Right cardiac atrium (tissue), 5 donors: Measurements from ENCODE around the gene MEI1. TPM values are rescaled to one million over a fixed set of nuclear protein-coding genes. Genes with fewer than 3 reads are reported as not detected.
"Not testable (repeated sequence)": the region's sequence is repeated elsewhere in the genome, so short reads cannot be mapped to it uniquely, and the experiment has no call there.

ENCODE experiments used
- ATAC-seq, 2 donors: fragments of 200-7000 bp; cut with Tn5 transposase; one replicate each; pipeline versions ENCODE4 v1.8.0 to v1.9.1; 2020; ENCODE audit warnings: moderate library complexity in 2 of 2, mild to moderate bottlenecking in 1 of 2
- DNase-seq, 3 donors: peaks; one replicate each; pipeline ENCODE4 v3.0.0-alpha.2; 2020
- H3K27ac ChIP-seq: one replicate; pipeline ENCODE4 v1.5.1; 2013; ENCODE audit warnings: mild to moderate bottlenecking, low read length, control low read depth, moderate library complexity
- H3K27me3 ChIP-seq: one replicate; pipeline ENCODE4 v1.6.1; 2013; ENCODE audit not compliant: control insufficient read depth, insufficient read depth
- H3K4me1 ChIP-seq: one replicate; pipeline ENCODE4 v1.6.1; 2013; ENCODE audit warnings: low read length; ENCODE audit not compliant: control insufficient read depth, insufficient read depth
- H3K4me3 ChIP-seq: one replicate; pipeline ENCODE4 v1.5.1; 2013; ENCODE audit warnings: low read length, control low read depth
- H3K9me3 ChIP-seq: one replicate; pipeline ENCODE4 v1.6.1; 2013; ENCODE audit warnings: low read length; ENCODE audit not compliant: control insufficient read depth
- WGBS: extraction: QIAGEN DNeasy Blood & Tissue Kit; methylation state at CpG from one replicate; pipeline ENCODE4 v1.1.7; 2013; 5-methylcytosine and 5-hydroxymethylcytosine counted together
- intact Hi-C, 4 donors: fragments of 100-400 bp; cut with DNase I; formaldehyde crosslinking; loops; one replicate each; pipeline versions ENCODE4 v1.11.0 to v1.14.0; 2022 to 2023
- polyA plus RNA-seq: library from polyadenylated mRNA; stranded (reverse); fragments of 200-250 nt; gene quantifications from one replicate; pipeline ENCODE4 v1.2.3, GENCODE V29; 2013
- total RNA-seq, 4 donors: library from RNA; stranded (reverse); fragmentation: NEBNext Ultra II Directional; extraction: Animal tissue kit (Norgen Biotek cat#: 25700); gene quantifications; one replicate each; pipeline ENCODE4 v1.2.1, GENCODE V29; 2021
- donor health status: healthy with polysubstance abuse.
- donor health status: DM: no; HTN: yes; CAD: no.
- donor health status: DM: no; HTN: no; CAD: no.
- donor health status: DM: no; HTN: yes; CAD: no; lungs with severe emphysema.
- donor health status: DM: yes; HTN: yes; CAD: no.

Gene MEI1
- total and polyA plus RNA-seq, 5 donors, result 0.34 to 1.3 (median 0.94) TPM

GRCh38 chr22:41682033-41682807 is 17.1 kb upstream of the MEI1 start:
- peak; percentile 85 to 95 (median 93) for DNase-seq
- H3K9me3 ChIP-seq, result no peaks in the 10 kb centered on the region
- H3K4me1 ChIP-seq, result no peaks in the 10 kb centered on the region
- no peaks in the 10 kb centered on the region for H3K27me3 ChIP-seq
- intact Hi-C loops, result no loop called here
- peak overlapping the region; percentile 52 for H3K4me3 ChIP-seq
- H3K27ac ChIP-seq, result peak overlapping the region; percentile 31
- WGBS, result 40% methylated on average over 50 of the region's 50 CpGs
- peak; percentile 96 for ATAC-seq

GRCh38 chr22:41683052-41683451 is 16.3 kb upstream of the MEI1 start:
- no peaks in the 10 kb centered on the region for H3K9me3 ChIP-seq
- H3K4me1 ChIP-seq, result peaks cover 3% of the 10 kb centered on the region
- no peaks in the 10 kb centered on the region for H3K27me3 ChIP-seq
- peak overlapping the region; percentile 52 for H3K4me3 ChIP-seq
- ATAC-seq (no peak), DNase-seq (no peak)
- intact Hi-C loops, result no loop called here
- H3K27ac ChIP-seq, result peak overlapping the region; percentile 31
- WGBS, result 90% methylated on average over 9 of the region's 9 CpGs

- Histone ChIP-seq H3K9me3 (no peaks in the 10 kb centered on the region), H3K27me3 (no peaks in the 10 kb centered on the region), H3K27ac (no peak overlapping the region), H3K4me1 (peaks cover 3% of the 10 kb centered on the region), H3K4me3 (no peak overlapping the region)
- intact Hi-C loops, result no loop called here
- ATAC-seq (no peak), DNase-seq (no peak)
- 84% methylated on average over 3 of the region's 3 CpGs for WGBS
These were observed 15.7 kb upstream of the MEI1 start for GRCh38 chr22:41683616-41684015.

GRCh38 chr22:41684194-41684593 is 15.1 kb upstream of the MEI1 start:
- Histone ChIP-seq H3K4me3 (no peak overlapping the region), H3K27ac (no peak overlapping the region), H3K27me3 (no peaks in the 10 kb centered on the region), H3K4me1 (peaks cover 3% of the 10 kb centered on the region), H3K9me3 (no peaks in the 10 kb centered on the region)
- 83% methylated on average over 4 of the region's 4 CpGs for WGBS
- intact Hi-C loops, result no loop called here
- DNase-seq (no peak), ATAC-seq (no peak)

GRCh38 chr22:41686890-41687289 is 12.4 kb upstream of the MEI1 start:
- H3K9me3 ChIP-seq, H3K27ac ChIP-seq, H3K4me1 ChIP-seq, H3K4me3 ChIP-seq, ATAC-seq, H3K27me3 ChIP-seq, intact Hi-C loops, DNase-seq: not testable (repeated sequence)
- 96% methylated on average over 11 of the region's 11 CpGs for WGBS

GRCh38 chr22:41687901-41688364 is 11.4 kb upstream of the MEI1 start:
- no peaks in the 10 kb centered on the region for H3K27me3 ChIP-seq
- H3K27ac ChIP-seq, result peak overlapping the region; percentile 94
- peak overlapping the region; percentile 85 for H3K4me3 ChIP-seq
- H3K9me3 ChIP-seq, result no peaks in the 10 kb centered on the region
- ATAC-seq, result peak; percentile 44 to 50
- intact Hi-C loops, result no loop called here
- under 1% methylated on average over 20 of the region's 20 CpGs for WGBS
- H3K4me1 ChIP-seq, result peaks cover 3% of the 10 kb centered on the region
- DNase-seq, result peak in 2 of 3 donors; percentile 36 to 69

- intact Hi-C loops, result no loop called here
- peak within 1 kb of the TSS; percentile 94 for H3K27ac ChIP-seq
These were observed 10.7 kb upstream of the MEI1 start, which contains the start of gene SNU13 for GRCh38 chr22:41688365-41689211. Gene SNU13 (minus strand): TSS chr22:41688867. CDS start chr22:41688796, 71 bp downstream.

GRCh38 chr22:41690476-41690875 is 8.8 kb upstream of the MEI1 start:
- ATAC-seq, result no peak
- 91% methylated on average over 3 of the region's 3 CpGs for WGBS

More at GRCh38 chr22:41688365-41689211, 10.7 kb upstream of the MEI1 start, which contains the start of gene SNU13:
- Histone ChIP-seq H3K27me3 (no peaks in the 10 kb centered on the region), H3K4me3 (peak within 1 kb of the TSS; percentile 85), H3K9me3 (no peaks in the 10 kb centered on the region), H3K4me1 (peaks cover 3% of the 10 kb centered on the region)
- ATAC-seq, result peak; percentile 97
- WGBS, result under 1% methylated on average over 62 of the region's 62 CpGs
- peak; percentile 94 to 97 (median 97) for DNase-seq

GRCh38 chr22:41695211-41695610 is 4.1 kb upstream of the MEI1 start:
- intact Hi-C loops, result loop anchor here in 2 of 4 donors (2.0 to 5.0 kb wide), 2 partner anchors 246 to 247 kb away; no protein-coding TSS in a partner anchor
- ATAC-seq (no peak), DNase-seq (no peak)
- 80% methylated on average over 2 of the region's 2 CpGs for WGBS
- H3K4me1 ChIP-seq, result no peaks in the 10 kb centered on the region
- no peaks in the 10 kb centered on the region for H3K9me3 ChIP-seq
- H3K4me3 ChIP-seq, result no peak overlapping the region
- H3K27ac ChIP-seq, result no peak overlapping the region
- H3K27me3 ChIP-seq, result no peaks in the 10 kb centered on the region

More at GRCh38 chr22:41690476-41690875, 8.8 kb upstream of the MEI1 start:
- intact Hi-C loops, result no loop called here
- Histone ChIP-seq H3K4me1 (peaks cover 3% of the 10 kb centered on the region), H3K27ac (no peak overlapping the region), H3K27me3 (no peaks in the 10 kb centered on the region), H3K4me3 (no peak overlapping the region), H3K9me3 (no peaks in the 10 kb centered on the region)
- no peak for DNase-seq

GRCh38 chr22:41696703-41697102 is 2.6 kb upstream of the MEI1 start:
- intact Hi-C loops, result loop anchor here in 3 of 4 donors (2.0 to 5.0 kb wide), 3 partner anchors 244 to 246 kb away; no protein-coding TSS in a partner anchor

More at GRCh38 chr22:41696703-41697102, 2.6 kb upstream of the MEI1 start:
- no peak overlapping the region for H3K27ac ChIP-seq
- ATAC-seq, result peak; percentile 8 to 15
- H3K4me3 ChIP-seq, result no peak overlapping the region
- H3K4me1 ChIP-seq, result no peaks in the 10 kb centered on the region
- DNase-seq, result no peak
- no peaks in the 10 kb centered on the region for H3K9me3 ChIP-seq
- 63% methylated on average over 11 of the region's 11 CpGs for WGBS
- H3K27me3 ChIP-seq, result no peaks in the 10 kb centered on the region
